Articular chondrocyte of knee joint (primary cell): ENCODE results near the gene ZNF140. TPM values are rescaled to one million over a fixed set of nuclear protein-coding genes. Genes with fewer than 3 reads are reported as not detected.

Source experiments
- total RNA-seq: library from RNA; depleted of rRNA; stranded (reverse); fragments of >200 nt; gene quantifications from 2 replicates; pipeline ENCODE4 v1.2.3, GENCODE V29; 2012

The ZNF140 gene
- total RNA-seq = 22.6 and 30.3 TPM in 2 replicates

DNA sequence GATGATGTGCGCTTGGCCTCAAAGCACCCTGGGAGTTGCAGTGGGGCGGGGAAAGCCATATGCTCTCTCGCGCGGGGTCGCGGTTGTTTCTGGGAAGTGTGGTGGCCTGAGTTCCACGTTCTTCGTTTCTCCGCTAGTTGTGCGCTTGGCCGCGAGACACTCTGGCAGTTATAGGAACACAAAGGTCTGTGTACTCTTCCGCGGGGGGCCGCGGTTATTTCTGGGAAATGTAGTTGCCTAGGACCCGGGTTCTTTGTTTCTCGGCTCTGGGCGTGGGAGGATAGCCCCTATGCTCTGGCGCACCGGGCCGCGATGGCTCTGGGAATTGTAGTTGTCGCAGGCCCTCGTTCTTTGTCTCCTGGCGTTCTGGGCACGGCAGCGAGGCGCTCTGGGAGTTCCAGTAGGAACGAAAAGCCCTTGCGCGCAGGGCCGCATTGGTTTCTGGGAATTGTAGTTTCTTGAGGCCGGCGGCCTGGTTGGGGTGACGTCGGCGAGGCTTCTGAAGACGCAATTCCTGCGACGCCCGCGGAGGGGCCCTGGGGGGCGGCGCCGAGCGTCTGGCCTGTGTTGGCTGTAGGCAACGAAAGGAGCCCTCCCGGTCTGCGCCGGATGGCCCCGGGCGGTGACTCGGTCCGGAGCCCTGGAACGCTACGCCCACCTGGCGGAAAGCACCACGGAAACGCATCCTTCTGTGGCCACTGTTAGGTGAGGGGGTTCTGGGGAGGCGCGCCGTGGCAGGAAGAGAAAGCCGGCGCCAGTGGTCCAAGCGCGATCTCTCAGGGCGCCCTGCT, at the start of gene ZNF140:
ZNF140 (plus strand) TSS at position 556 of the 791 bp plus-strand sequence. CDS start 398 bp downstream, outside the sequence.

DNA sequence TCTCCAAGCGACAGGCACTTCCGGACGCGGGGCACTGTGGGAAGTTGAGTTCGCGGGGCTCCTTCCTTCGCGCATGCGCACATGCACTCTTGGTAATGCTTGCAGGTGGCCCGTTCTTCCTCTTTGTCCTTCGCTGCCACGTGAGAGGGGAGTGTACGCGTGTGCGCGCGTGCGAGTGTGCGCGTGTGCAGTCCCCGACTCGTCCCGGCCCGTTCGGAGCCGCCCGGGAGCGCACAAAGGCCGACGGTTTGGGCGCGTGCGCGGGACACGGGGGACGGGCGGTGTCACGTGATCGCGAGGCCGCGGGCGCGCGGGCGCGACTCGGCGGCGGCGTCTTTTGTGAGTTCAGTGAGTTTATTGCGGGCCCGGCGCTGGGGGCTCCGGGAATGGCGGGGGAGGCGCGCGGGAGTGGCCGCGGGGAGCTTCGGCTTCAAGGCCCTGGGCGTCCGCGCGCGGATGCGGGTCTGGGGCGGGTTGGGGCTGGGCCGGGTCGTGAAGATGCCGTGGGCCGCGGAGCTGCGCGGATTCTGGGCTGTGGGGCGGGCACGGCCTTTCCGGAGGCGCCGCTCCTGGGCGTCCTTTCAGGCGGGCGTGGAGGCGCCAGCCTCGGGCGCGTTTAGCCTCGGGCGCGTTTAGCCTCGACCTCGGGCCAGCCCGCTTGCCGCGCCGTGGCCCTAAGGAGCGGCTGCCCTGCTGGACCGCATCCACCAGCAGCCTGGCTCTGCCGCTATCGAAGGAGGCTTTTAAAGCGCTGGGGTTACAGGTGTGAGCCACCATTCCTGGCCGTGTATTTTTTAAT, 43.3 kb upstream of the ZNF140 start, which contains the start of gene ZNF84:
ZNF84 (plus strand) TSS at position 303 of the 799 bp plus-strand sequence. CDS start 3,959 bp downstream, outside the sequence.

DNA sequence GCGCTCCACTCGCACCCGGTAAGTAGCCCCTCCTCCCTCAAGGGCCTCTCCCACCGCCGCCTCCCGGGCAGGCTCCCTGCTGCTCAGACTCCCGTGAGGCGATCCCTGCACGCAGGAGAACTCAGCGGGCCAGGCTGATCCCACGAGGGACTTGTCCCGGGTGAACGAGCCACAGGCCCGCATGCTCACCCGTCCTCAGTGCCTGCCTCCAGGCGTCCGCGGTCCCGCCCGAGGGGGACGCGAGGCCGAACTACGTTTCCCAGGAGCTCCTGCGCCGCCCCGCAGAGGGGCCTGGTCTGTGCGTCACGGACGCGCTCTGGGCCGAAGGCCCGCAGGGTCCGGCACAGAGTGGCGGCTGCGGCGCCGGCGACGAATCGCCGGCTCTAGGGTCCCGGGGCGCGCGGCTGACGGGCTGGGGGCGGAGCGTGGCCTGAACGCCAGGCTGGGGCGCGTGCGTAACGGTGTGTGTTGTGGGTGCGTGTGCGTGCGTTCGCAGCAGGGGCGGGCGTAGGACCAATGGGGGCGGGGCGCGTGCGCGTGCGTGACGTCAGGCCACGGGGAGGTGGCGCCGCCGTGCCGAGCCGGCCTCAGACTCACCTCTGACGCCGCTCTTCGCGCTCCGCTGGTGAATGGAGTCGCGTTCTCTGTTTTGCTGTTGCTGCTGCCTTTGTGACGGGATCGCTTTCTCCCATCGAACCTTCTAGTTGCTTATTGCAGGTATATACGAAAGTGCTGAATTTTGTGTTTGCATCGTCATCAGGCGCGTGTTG, 49.5 kb downstream of the ZNF140 start, which contains the start of the genes ZNF10 and ZNF891:
ZNF10 (plus strand) TSS at position 590 of the 770 bp plus-strand sequence. CDS start 13,866 bp downstream, outside the sequence.
ZNF891 (minus strand) TSS at position 237 of the 770 bp plus-strand sequence. CDS start 8,356 bp downstream, outside the sequence.

Other genes starting within 250 kb of the ZNF140 start
- gene CHFR, start 193.3 kb upstream of the ZNF140 start, total RNA-seq = 24.8 and 31.2 TPM in 2 replicates
- gene ZNF605, start 124.6 kb upstream of the ZNF140 start, total RNA-seq = 15.7 and 22.5 TPM in 2 replicates
- gene ZNF26, start 94.6 kb upstream of the ZNF140 start, total RNA-seq = 11.3 and 14.2 TPM in 2 replicates
- gene ZNF84, start 43.4 kb upstream of the ZNF140 start, total RNA-seq = 28.5 and 39.2 TPM in 2 replicates
- 2.1 TPM in 2 replicates for gene ZNF891, start 49.4 kb downstream of the ZNF140 start, total RNA-seq
- 9.8 and 10.2 TPM in 2 replicates for gene ZNF10, start 49.7 kb downstream of the ZNF140 start, total RNA-seq
- 28.6 and 29.7 TPM in 2 replicates for gene ZNF268, start 100.6 kb downstream of the ZNF140 start, total RNA-seq
- not detected in 2 replicates for gene ANHX, start 155.0 kb downstream of the ZNF140 start, total RNA-seq